HG03060 (cell line): Measurements from ENCODE around the gene FGL2.
"Not testable (repeated sequence)": the region's sequence is repeated elsewhere in the genome, so short reads cannot be mapped to it uniquely, and the experiment has no call there.

Source experiments
- ATAC-seq: cut with Tn5 transposase; IDR thresholded peaks from one replicate; pipeline ENCODE4 v1.9.1; 2021; ENCODE audit warnings: low read depth, moderate number of reproducible peaks; ENCODE audit not compliant: unreplicated experiment

The FGL2 gene

GRCh38 chr7:77172437-77173172 is 27.0 kb downstream of the FGL2 start:
- not testable (repeated sequence) for ATAC-seq

GRCh38 chr7:77171073-77171472 is 28.5 kb downstream of the FGL2 start:
- ATAC-seq: not testable (repeated sequence)

- ATAC-seq: peak; percentile 22
These were observed 42.2 kb downstream of the FGL2 start for GRCh38 chr7:77157446-77157845.

- peak; percentile 88 for ATAC-seq
These were observed 42.6 kb downstream of the FGL2 start for GRCh38 chr7:77157034-77157433.

- not testable (repeated sequence) for ATAC-seq
These were observed 43.8 kb downstream of the FGL2 start for GRCh38 chr7:77155601-77156377.

GRCh38 chr7:77154917-77155464 is 44.6 kb downstream of the FGL2 start:
- ATAC-seq: not testable (repeated sequence)

- ATAC-seq: not testable (repeated sequence)
These were observed 47.4 kb downstream of the FGL2 start for GRCh38 chr7:77152232-77152631.
